K562 (cell line): ENCODE measurements around the gene TFDP1. TPM values are rescaled to one million over a fixed set of nuclear protein-coding genes. Genes with fewer than 3 reads are reported as not detected.

ENCODE experiments used
- ATAC-seq: fragments of 200-7000 bp; cut with Tn5 transposase; 3 replicates; pipeline ENCODE4 v1.9.1; 2020; ENCODE audit warnings: moderate library complexity
- BruUV-seq: library from RNA; stranded (reverse); fragments of 400-500 nt; replicated peaks from 2 replicates; lab custom pipeline; 2021; lab: Mats Ljungman, UMichigan
- CTCF ChIA-PET: fragments of 300-600 bp; formaldehyde crosslinking; extraction: SDS; loops from one replicate; lab custom pipeline; 2021; ENCODE audit warnings: low intra/inter-chr PET ratio; lab: Yijun Ruan, JAX
- POLR2A ChIA-PET: fragments of 300-600, 350-650 bp; sonication (Branson Sonifier 250); formaldehyde crosslinking; extraction: SDS; loops from one replicate; lab custom pipeline; 2021; ENCODE audit warnings: antibody characterized with exemption, inconsistent platforms; lab: Yijun Ruan, JAX
- DNase-seq, 4 experiments: peaks; one replicate each; pipeline versions ENCODE4 v3.0.0 to v3.0.0-alpha.2; 2011 to 2018; ENCODE audit warnings: low spot score in 3 of 4, mixed read lengths in 3 of 4; ENCODE audit errors: extremely low read depth in 1 of 4
- FAIRE-seq: peaks from 2 replicates; lab custom pipeline; 2011; peaks lifted over from hg19 to GRCh38; lab: Jason Lieb, UNC
- H2AFZ ChIP-seq: 2 replicates; pipeline ENCODE4 v1.6.0; 2011; ENCODE audit warnings: low read depth, low read length, control low read depth, inconsistent platforms
- H3K27ac ChIP-seq: fragments of 200-600 bp; 3 replicates; pipeline ENCODE4 v1.8.0; 2011; ENCODE audit warnings: low read depth, mild to moderate bottlenecking, control low read depth, inconsistent platforms, low read length, moderate library complexity, mixed read lengths; ENCODE audit errors: extremely low read depth
- H3K27me3 ChIP-seq, 2 experiments: fragments of 300-600 bp in 1 of 2; 2 replicates in 1 of 2; 3 replicates in 1 of 2; pipeline versions ENCODE4 v1.6.0 to v1.8.0; 2011; ENCODE audit warnings: inconsistent platforms in 2 of 2, low read length in 2 of 2, mild to moderate bottlenecking in 1 of 2, mixed read lengths in 1 of 2, moderate library complexity in 1 of 2; ENCODE audit not compliant: control insufficient read depth in 2 of 2, insufficient read depth in 2 of 2
- H3K36me3 ChIP-seq: fragments of 300-600 bp; 3 replicates; pipeline ENCODE4 v1.8.0; 2011; ENCODE audit warnings: mild to moderate bottlenecking, low read length, inconsistent platforms; ENCODE audit not compliant: control insufficient read depth, insufficient read depth
- H3K4me1 ChIP-seq, 2 experiments: fragments of 200-600 bp in 1 of 2; replicated peaks in 1 of 2; 2 replicates in 1 of 2; 3 replicates in 1 of 2; pipeline versions ENCODE4 v1.5.1 to v1.8.0; 2011; ENCODE audit warnings: inconsistent platforms in 2 of 2, low read length in 2 of 2, mild to moderate bottlenecking in 1 of 2, mixed read lengths in 1 of 2, moderate library complexity in 1 of 2; ENCODE audit not compliant: control insufficient read depth in 2 of 2, insufficient read depth in 2 of 2
- H3K4me2 ChIP-seq: 2 replicates; pipeline ENCODE4 v1.6.1; 2011; ENCODE audit warnings: low read length, control low read depth, inconsistent platforms, mixed read lengths; ENCODE audit not compliant: insufficient read depth
- H3K4me3 ChIP-seq: fragments of 200-600 bp; sonication (generic), shearing (Covaris generic); 2 replicates; pipeline ENCODE4 v1.5.1; 2016; ENCODE audit warnings: control low read depth, inconsistent platforms
- H3K79me2 ChIP-seq: fragments of 200-600 bp; 3 replicates; pipeline ENCODE4 v1.8.0; 2011; ENCODE audit warnings: low read length, inconsistent platforms; ENCODE audit not compliant: control insufficient read depth, insufficient read depth
- H3K9ac ChIP-seq, 2 experiments: 2 replicates each; pipeline versions ENCODE4 v1.6.0 to v1.6.1; 2011; ENCODE audit warnings: low read depth in 2 of 2, low read length in 2 of 2, control low read depth in 1 of 2, inconsistent platforms in 1 of 2, mild to moderate bottlenecking in 1 of 2, mixed read lengths in 1 of 2; ENCODE audit not compliant: insufficient read depth in 1 of 2
- H3K9me1 ChIP-seq: one replicate; pipeline ENCODE4 v1.6.0; 2011; ENCODE audit warnings: inconsistent platforms, mild to moderate bottlenecking, low read length, moderate library complexity; ENCODE audit not compliant: control insufficient read depth, insufficient read depth
- H3K9me3 ChIP-seq: replicated peaks from 2 replicates; pipeline ENCODE4 v1.5.1; 2011; ENCODE audit warnings: low read depth, low read length, inconsistent platforms; ENCODE audit not compliant: control insufficient read depth, insufficient read depth
- H4K20me1 ChIP-seq: replicated peaks from 2 replicates; pipeline ENCODE4 v1.6.1; 2011; ENCODE audit warnings: low read length, inconsistent platforms, mixed read lengths; ENCODE audit not compliant: control insufficient read depth, insufficient read depth
- ATF7 ChIP-seq: fragments of 450-650 bp; IDR thresholded peaks from 2 replicates; pipeline ENCODE4 v1.7.1; 2014; ENCODE audit warnings: mild to moderate bottlenecking, moderate library complexity
- CBX1 ChIP-seq: sonication (generic); IDR thresholded peaks from 2 replicates; pipeline ENCODE4 v1.6.1; 2016; ENCODE audit warnings: antibody characterized with exemption, low read depth, mild to moderate bottlenecking
- CBX2 ChIP-seq: fragments of 200-600 bp; sonication (generic); IDR thresholded peaks from one replicate; pipeline ENCODE4 v1.6.1; 2012; ENCODE audit warnings: mild to moderate bottlenecking, low read length, inconsistent platforms; ENCODE audit not compliant: insufficient read depth, poor library complexity, severe bottlenecking
- FOSL1 ChIP-seq: fragments of 200-800 bp; sonication (Bioruptor generic); conservative IDR thresholded peaks from 2 replicates; pipeline ENCODE4 v1.6.1; 2016; ENCODE audit warnings: missing genetic modification characterization, missing compliant biosample characterization
- MCM2 ChIP-seq: fragments of 450-650 bp; IDR thresholded peaks from 2 replicates; pipeline ENCODE4 v1.6.1; 2017; ENCODE audit warnings: low read depth, mild to moderate bottlenecking
- OTX1 ChIP-seq: fragments of 450-650 bp; formaldehyde crosslinking; IDR thresholded peaks from 2 replicates; pipeline ENCODE4 v1.4.0; 2022; ENCODE audit warnings: mild to moderate bottlenecking
- POLR2A ChIP-seq: fragments of 450-650 bp; conservative IDR thresholded peaks from 2 replicates; pipeline ENCODE4 v1.6.1; 2016
- PYGO2 ChIP-seq: fragments of 450-650 bp; IDR thresholded peaks from 2 replicates; pipeline ENCODE4 v1.6.1; 2016; ENCODE audit warnings: mild to moderate bottlenecking, missing genetic modification characterization, moderate library complexity, missing compliant biosample characterization
- SPI1 ChIP-seq: IDR thresholded peaks from 2 replicates; pipeline ENCODE4 v1.6.1; 2011; ENCODE audit warnings: low read depth, low read length, control low read depth, borderline replicate concordance
- TCF7 ChIP-seq: sonication (generic); IDR thresholded peaks from 2 replicates; pipeline ENCODE4 v1.6.1; 2016; ENCODE audit warnings: antibody characterized with exemption, borderline replicate concordance
- TRIM24 ChIP-seq, 2 experiments: fragments of 450-650 bp; IDR thresholded peaks; 2 replicates each; pipeline ENCODE4 v1.6.1; 2016
- ZNF165 ChIP-seq: fragments of 250-450 bp; sonication (Bioruptor Pico); IDR thresholded peaks from 2 replicates; pipeline ENCODE4 v1.4.0; 2020; ENCODE audit warnings: borderline replicate concordance
- ZNF444 ChIP-seq: fragments of 250-450 bp; sonication (Bioruptor Pico); IDR thresholded peaks from 2 replicates; pipeline ENCODE4 v1.4.0; 2020; ENCODE audit warnings: mild to moderate bottlenecking, moderate library complexity
- ZNF695 ChIP-seq: fragments of 450-650 bp; formaldehyde crosslinking; IDR thresholded peaks from 2 replicates; pipeline ENCODE4 v1.4.0; 2020; ENCODE audit warnings: mild to moderate bottlenecking, moderate library complexity
- WGBS: fragments of 100-300 bp; shearing (Covaris generic); methylation state at CpG from one replicate; pipeline ENCODE4 v1.1.6; 2016; ENCODE audit warnings: low coverage, mixed read lengths; ENCODE audit not compliant: insufficient coverage; ENCODE audit errors: missing lambda C conversion rate; 5-methylcytosine and 5-hydroxymethylcytosine counted together
- in situ Hi-C: fragments of 300-500 bp; cut with MboI; formaldehyde crosslinking; loops from 4 replicates; pipeline ENCODE4 v1.15.0; 2018; ENCODE audit warnings: inconsistent platforms, mixed read lengths
- intact Hi-C: fragments of 100-400 bp; cut with micrococcal nuclease; formaldehyde crosslinking; loops from 2 replicates; pipeline ENCODE4 v1.14.2; 2022
- polyA plus RNA-seq, 8 experiments: library from polyadenylated mRNA; depleted of rRNA in 4 of 8; stranded (reverse) in 5 of 8; unstranded in 3 of 8; fragments of >200 nt; fragmentation: Nextera tagmentation in 2 of 8; fragmentation: Illumina TruSeq in 1 of 8; extraction: Ambion mirVana in 2 of 8; extraction: Trizol in 1 of 8; gene quantifications; 2 replicates each; pipeline versions ENCODE4 v1.2.1 to v1.2.3, GENCODE V29; 2011 to 2014; ENCODE audit warnings: inconsistent platforms in 1 of 8, missing spikeins in 1 of 8
- total RNA-seq, 7 experiments: library from RNA; depleted of rRNA in 6 of 7; stranded (reverse); fragments of >200 nt in 6 of 7; fragmentation: Illumina TruSeq in 2 of 7; extraction: Trizol in 2 of 7; gene quantifications; 2 replicates each; pipeline versions ENCODE4 v1.2.1 to v1.2.3, GENCODE V29; 2011 to 2021; ENCODE audit warnings: low replicate concordance in 1 of 7
- TF ChIP-seq, protein P1 (sequence below): sonication (generic); formaldehyde crosslinking; IDR thresholded peaks from 2 replicates; pipeline ENCODE4 v1.8.0; 2022; ENCODE audit warnings: mild to moderate bottlenecking, missing genetic modification reagents
- TF ChIP-seq, protein P2 (sequence below): fragments of 450-650 bp; IDR thresholded peaks from 2 replicates; pipeline ENCODE4 v1.6.1; 2017; ENCODE audit warnings: antibody characterized with exemption, mild to moderate bottlenecking

TFDP1 gene
- total and polyA plus RNA-seq, 9 of the 15 experiments (the other 6 are each of a cell fraction or from before 2014, with no cell fraction given) = 33.8 to 145 (median 69.1) TPM

DNA sequence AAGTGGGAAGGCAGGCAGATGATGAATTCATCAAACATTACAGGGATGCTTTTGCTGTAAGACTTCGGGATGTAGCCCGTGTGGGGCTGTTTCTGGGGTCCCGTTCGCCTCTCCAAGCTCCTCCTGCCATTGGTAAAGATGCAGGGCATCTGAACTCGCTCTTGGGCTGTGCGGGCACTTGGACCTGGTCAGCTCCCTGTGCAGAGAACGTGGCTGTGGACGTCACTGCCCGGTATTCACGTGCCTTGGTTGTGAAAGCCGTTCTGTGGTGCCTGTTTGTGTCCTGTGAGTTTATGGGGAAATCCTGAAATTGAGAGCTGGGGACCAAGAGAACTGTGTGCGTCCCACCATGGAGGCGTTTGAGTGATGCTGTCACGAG lies 5.4 kb downstream of the TFDP1 start:
- Histone ChIP-seq H3K79me2 (peaks cover 86% of the 10 kb centered on the region), H3K27me3 (no peaks in the 10 kb centered on the region), H3K36me3 (peaks cover 68% of the 10 kb centered on the region; the same call in 2 of the 3 replicates), H3K4me2 (no peak overlapping the region), H3K27ac (no peak overlapping the region), H3K9me3 (no peaks in the 10 kb centered on the region), H4K20me1 (0 out of 2 replicates have a peak, but pooled peaks cover 3% of the 10 kb centered on the region), H3K9ac (no peak overlapping the region; a peak in 1 of 4 replicates), H2AFZ (no peak overlapping the region), H3K4me3 (no peak overlapping the region), H3K4me1 (peaks cover 7 to 20% of the 10 kb centered on the region in 2 experiments; a peak in 4 of 5 replicates), H3K9me1 (no peaks in the 10 kb centered on the region)
- BruUV-seq = no TSS peak
- ChIA-PET POLR2A (no interaction called here), CTCF (no interaction called here)
- intact Hi-C loops = no loop called here
- in situ Hi-C loops = no loop called here
- FAIRE-seq (no peak), DNase-seq (no peak), ATAC-seq (no peak)
- WGBS = 92% methylated on average over 9 of the region's 14 CpGs
- TF ChIP-seq PYGO2 (no peak), CBX2 (no peak), FOSL1 (tag) (no peak), ATF7 (no peak), CBX1 (no peak), ZNF695 (CRISPR knock-in tag) (no peak), TCF7 (no peak), ZNF444 (CRISPR knock-in tag) (no peak), MCM2 (no peak), ZNF165 (no peak), TRIM24 (IDR thresholded peaks at IDR 0.05) (no peak), POLR2A (no peak), SPI1 (no peak), OTX1 (CRISPR knock-in tag) (no peak)
- TF ChIP-seq, protein P1, sequence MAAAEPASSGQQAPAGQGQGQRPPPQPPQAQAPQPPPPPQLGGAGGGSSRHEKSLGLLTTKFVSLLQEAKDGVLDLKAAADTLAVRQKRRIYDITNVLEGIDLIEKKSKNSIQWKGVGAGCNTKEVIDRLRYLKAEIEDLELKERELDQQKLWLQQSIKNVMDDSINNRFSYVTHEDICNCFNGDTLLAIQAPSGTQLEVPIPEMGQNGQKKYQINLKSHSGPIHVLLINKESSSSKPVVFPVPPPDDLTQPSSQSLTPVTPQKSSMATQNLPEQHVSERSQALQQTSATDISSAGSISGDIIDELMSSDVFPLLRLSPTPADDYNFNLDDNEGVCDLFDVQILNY (CRISPR knock-in tag) = no peak
- TF ChIP-seq, protein P2, sequence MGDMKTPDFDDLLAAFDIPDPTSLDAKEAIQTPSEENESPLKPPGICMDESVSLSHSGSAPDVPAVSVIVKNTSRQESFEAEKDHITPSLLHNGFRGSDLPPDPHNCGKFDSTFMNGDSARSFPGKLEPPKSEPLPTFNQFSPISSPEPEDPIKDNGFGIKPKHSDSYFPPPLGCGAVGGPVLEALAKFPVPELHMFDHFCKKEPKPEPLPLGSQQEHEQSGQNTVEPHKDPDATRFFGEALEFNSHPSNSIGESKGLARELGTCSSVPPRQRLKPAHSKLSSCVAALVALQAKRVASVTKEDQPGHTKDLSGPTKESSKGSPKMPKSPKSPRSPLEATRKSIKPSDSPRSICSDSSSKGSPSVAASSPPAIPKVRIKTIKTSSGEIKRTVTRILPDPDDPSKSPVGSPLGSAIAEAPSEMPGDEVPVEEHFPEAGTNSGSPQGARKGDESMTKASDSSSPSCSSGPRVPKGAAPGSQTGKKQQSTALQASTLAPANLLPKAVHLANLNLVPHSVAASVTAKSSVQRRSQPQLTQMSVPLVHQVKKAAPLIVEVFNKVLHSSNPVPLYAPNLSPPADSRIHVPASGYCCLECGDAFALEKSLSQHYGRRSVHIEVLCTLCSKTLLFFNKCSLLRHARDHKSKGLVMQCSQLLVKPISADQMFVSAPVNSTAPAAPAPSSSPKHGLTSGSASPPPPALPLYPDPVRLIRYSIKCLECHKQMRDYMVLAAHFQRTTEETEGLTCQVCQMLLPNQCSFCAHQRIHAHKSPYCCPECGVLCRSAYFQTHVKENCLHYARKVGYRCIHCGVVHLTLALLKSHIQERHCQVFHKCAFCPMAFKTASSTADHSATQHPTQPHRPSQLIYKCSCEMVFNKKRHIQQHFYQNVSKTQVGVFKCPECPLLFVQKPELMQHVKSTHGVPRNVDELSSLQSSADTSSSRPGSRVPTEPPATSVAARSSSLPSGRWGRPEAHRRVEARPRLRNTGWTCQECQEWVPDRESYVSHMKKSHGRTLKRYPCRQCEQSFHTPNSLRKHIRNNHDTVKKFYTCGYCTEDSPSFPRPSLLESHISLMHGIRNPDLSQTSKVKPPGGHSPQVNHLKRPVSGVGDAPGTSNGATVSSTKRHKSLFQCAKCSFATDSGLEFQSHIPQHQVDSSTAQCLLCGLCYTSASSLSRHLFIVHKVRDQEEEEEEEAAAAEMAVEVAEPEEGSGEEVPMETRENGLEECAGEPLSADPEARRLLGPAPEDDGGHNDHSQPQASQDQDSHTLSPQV = no peak
